ENCODE measurements around the gene CUL4B.
A peak's percentile ranks its signal among the peaks of the same experiment; 100 is the strongest.
"Not testable (repeated sequence)": the region's sequence is repeated elsewhere in the genome, so short reads cannot be mapped to it uniquely, and the experiment has no call there.

The CUL4B gene

DNA sequence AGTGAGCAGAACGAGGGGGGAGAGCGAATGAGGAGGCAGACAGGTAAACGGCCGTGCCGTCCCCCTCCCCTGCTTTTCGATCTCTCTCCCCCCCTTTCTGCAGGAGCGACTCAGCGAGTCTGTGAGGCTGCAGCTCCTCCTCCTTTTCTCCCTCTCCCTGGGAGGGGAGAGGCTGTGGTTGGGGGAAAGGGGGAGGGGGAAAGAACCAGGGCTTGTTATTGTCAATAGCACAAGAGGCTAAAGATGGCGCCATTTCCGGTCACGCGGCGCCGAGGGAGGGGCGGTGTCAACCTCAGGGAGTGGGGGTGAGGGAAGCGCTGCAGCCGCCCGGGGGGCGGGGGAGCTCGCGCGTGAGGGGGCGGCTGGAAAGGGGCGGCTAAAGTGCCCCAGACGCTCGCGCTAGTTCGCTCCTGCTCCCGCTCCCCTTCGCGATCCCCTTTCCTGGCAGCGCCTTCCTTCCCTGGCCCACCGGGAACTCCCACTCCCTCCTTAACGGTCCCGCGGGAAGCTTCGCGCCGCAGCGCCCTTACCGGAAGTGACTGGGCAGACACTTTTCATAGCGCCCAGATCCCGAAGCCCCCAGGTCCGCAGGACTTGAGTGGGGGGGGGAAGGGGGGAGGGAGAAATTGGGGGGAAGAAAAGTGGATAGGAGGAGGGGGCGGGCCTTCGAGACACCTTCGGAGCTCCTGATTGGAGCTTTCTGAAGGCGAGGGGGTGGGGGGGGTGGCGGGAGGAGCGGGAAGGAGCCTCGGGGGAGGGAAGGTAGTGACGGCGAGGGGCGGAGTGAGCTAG is at the start of gene CUL4B:
CUL4B (minus strand) TSS at position 121 of the 792 bp plus-strand sequence. CDS start 324 bp downstream, outside the sequence.
- peak; percentile 67 for DNase-seq

DNA sequence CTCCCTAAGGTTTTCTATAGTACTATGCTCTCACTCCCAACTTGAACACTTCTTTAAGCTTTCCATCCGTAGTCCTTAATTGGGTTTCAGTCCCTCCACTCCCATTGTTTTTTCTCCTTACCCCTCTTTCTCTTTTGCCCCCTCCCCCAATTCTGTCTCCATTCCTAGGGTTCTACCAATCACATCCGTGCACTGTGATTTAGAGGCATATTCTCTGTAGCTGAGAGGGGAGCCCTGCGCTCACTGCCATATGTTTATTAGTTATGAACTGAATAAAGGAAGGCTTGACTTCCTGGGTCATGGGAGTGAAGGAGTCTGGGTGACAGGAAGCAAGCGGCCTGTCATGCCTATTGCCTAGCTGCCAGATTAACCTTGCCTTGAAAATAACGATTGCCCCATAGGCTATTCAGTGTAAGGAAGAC is 43.6 kb upstream of the CUL4B start:
- DNase-seq, result no peak

DNA sequence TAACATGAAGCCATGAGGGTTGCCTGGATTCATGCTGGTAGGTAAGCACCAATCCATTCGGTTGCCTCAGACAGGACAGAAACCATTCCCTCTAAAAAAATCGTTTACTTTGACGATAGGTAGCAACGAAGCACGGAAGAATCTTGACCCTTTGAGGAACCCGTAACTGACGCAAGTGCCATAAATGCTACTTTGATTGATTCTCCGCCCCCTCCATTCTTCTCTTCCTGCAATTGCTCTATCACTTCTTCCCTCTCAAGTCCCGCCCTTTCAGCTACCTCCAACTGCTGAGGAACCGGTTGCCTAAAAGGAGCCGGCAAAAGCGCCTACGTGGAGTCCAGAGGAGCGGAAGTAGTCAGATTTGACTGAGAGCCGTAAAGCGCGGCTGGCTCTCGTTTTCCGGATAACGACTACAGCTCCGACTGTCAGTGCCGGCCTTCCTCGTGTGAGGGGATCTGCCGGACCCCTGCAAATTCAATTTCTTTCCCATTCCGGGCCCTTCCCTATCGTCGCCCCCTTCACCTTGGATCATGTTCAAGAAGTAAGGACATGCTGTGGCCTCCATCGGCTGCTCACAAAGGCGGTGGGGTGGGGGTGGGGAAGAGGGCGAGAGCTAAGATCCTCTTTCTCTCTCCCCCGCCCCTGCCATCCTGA is 43.1 kb upstream of the CUL4B start, which contains the start of gene MCTS1:
MCTS1 (plus strand) TSS at position 395 of the 654 bp plus-strand sequence; CDS start at position 531, 136 bp downstream.
- peak; percentile 87 for DNase-seq

DNA sequence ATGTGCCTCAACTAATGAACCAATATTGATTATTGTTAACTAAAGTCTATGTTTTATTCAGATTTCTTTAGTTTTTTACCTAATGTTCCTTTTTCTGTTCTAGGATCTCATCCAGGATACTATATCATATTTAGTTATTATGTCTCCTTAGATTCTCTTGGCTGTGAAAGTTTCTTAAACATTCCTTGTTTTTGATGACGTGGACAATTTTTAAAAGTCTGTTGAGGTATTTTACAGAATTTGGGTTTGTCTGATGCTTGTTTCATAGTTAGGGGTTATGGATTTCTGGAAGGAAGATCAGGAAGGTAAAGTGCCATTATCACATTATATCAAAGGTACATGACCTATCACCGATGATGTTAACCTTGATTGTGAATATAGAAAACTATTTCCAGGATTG is 24.9 kb upstream of the CUL4B start:
- no peak for DNase-seq

DNA sequence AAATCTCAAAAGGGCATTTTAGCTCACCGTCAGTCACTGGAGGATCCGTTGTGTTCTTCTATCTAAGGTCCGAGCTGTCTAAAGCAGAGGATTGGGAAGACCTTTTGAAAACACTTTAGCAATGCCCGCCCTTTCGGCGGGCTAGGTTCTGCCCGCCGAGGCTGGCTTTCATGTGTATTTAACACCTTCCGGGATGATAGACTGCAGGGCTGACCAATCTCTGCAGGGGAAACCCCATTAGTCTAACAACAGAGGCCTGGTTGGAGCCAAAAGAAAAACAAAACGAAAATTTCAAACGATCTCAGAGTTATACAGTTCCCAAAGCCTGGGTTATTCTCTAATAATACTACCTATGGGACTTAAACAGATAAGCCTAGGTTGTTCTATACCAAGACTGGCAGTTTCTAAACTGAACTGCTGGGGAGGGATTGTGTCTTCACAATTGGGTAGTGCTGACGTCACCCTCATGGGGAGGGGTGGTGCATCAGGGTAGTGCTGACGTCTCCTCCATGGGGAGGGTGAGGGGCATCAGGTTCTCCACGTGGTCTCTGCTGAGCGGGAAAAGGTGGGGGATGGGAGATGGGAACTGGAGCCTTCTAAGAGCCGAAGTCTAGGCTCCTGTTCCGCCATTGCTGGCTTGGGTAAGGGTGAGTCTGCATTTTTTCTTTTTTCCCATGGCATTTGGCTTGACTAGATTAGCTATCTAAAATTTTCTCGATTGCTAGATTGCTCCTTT is 14.8 kb upstream of the CUL4B start:
- DNase-seq, result no peak

DNA sequence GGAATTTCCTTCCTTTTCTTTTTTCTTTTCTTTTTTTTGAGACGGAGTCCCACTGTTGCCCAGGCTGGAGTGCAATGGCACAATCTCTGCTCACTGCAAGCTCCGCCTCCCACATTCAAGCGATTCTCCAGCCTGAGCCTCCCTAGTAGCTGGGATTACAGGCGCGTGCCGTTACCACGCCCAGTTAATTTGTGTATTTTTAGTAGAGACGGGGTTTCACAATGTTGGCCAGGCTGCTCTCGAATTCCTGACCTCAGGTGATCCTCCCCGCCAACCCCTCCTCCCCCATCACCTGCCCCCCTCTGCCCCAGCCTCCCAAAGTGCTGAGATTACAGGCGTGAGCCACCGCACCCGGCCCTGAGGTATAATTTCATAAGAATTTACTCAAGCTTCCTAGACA is 13.0 kb upstream of the CUL4B start:
- not testable (repeated sequence) for DNase-seq

DNA sequence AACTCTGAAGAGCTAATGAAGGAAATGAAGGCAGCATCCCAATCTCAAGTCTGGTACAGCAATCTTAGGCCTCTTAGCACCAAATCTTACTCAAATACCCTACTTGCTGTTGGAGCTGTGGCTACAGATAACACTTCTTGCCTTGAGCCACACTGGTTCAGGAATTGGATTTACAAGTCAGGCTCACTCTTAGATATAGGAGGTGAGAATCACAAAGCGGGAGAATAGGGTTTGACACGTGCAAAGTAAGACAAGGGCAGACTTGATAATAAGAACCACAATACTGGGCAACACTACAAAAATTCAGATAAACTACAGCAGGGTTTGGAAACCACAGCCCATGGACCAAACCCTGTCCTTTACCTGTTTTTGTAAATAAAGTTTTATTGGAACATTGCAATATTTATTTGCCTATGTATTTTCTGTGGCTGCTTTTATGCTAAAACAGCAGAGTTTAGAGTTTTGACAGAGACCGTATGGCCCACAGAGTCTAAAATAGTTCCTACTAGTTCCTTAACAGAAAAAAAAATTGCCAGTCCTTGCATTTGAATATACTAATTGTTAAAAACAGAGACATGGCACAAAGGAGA is 9.3 kb upstream of the CUL4B start:
- no peak for DNase-seq

DNA sequence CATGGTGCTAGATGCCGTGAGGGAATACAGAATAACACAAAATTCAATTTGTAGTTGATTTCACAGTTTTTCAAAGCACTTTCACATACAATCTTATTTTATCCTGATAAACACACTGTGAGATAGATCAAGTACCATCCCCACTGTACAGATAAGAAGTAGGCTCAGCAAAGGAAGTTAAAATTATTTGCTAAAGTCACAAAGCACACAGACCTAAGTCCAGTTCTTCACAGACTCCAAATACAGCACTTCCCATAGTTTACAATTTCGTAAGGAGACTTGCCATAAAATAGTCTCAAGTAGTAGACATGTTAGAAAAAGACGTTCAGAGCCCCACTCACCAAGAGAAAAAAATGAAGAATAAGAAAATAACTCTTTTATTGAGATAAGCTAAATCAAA is 7.8 kb upstream of the CUL4B start:
- no peak for DNase-seq

DNA sequence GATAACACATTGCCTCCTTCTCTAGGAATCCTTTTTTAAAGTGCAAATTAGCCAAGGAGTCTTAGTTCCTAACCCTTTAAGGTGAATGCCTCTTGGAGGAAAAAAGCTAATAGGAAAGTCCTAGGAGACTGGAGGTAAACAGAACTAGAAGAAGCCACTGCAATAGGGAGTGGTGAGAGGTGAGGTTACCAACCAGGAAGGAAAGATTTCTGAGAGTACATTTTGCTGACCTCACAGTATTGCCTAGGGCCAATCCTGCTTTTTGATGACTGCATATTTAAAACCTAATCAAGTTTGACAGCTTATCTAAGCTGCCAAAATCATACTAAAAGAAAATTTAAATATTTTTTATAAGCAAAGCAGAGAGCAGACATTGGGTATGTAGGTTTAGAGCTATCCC is 7.3 kb upstream of the CUL4B start:
- no peak for DNase-seq

DNA sequence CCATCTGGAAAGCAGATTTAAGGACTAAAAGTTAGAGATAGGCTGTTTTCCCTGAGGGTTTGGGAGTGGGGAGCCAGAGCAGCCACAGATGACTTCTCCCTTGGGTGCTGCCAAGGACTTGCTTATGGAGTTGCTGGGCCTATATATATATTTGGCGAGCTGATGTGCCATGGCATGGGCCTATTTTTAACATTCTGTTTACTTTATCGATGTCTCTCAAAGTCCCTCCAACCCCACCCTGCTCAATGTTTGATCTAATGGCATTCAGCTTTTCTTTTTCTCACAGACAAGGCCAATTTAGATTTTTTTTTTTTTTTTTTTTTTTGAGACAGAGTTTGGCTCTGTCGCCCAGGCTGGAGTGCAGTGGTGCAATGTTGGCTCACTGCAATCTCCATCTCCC is 6.1 kb upstream of the CUL4B start:
- no peak for DNase-seq

DNA sequence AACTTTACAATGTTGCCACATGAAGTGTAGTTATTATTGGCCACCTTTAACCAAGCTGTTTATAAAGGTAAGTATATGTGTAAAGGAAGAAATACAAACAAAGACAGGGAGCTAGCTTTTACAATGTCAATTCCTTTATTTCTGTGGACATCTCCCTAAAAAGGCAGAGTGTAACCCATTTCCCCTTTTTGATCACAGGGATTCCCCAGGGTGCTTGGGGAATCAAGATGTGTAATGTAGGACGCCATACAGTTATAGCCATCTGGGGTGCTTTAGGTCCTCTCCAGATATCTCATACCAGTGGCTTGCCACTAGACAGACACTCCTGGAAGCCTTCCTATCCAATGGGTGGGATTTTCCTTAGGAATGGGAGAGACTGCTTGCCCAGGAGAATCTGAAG is 4.2 kb upstream of the CUL4B start:
- DNase-seq, result no peak

DNA sequence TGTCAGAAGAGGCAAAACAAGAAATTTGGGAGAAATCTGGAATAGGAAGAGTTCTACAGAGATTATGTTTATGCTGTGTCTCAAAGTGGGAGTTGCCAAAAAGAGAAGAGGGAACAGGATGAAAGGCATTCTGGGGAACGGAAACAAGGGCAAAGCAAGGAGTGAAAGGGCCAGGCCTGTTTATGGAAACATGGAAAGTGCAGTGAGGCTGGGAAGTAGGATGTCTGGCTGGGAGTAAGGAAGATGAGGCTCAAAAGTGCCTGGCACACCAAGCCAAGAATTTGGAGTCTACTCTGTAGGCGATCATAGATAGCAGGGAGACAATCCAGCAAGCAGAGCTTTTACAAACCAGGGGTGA is 1.8 kb upstream of the CUL4B start:
- DNase-seq, result no peak

DNA sequence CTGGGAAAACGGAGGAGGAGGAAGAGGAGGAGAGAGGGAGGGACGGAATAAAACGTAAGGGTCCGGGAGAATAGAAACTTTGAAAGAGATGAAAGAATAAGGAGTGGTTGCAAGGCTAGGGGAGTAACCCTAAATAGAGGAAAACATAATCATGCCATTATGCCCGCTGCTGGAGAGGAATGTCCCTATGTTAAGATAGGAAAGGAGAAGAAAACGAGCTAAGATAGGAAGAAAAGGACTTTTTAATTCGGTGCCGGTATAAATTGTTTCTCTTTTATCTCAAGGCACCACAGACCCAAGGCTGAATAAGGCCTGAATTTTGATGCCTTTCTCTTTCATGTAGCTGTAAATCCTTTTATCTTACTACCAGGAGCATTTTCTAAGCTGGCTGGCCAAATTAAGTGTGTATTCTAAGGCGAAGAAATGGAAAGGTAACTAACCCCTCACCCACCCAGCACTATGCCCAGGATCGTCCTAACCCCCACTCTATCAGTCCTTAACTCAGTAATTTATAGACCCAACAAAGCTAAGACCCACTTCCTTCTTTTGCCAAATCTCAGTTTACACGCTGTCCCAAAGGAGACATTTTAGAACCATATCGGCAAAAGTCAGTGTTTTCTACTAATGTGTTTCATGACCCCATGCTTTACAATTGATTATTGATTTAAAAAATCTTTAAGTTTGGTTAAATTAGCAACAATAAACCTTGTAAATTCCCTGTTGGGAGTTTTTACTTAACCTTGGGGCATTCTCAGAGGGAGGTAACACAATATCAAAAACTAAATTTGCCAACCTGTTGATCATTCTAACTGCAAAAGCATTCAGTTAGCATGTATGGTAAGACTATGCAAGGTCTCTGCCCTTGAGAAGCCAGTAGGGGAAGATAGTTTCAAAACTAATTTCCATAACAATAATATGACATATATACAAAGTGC is 1.1 kb upstream of the CUL4B start:
- DNase-seq, result no peak

DNA sequence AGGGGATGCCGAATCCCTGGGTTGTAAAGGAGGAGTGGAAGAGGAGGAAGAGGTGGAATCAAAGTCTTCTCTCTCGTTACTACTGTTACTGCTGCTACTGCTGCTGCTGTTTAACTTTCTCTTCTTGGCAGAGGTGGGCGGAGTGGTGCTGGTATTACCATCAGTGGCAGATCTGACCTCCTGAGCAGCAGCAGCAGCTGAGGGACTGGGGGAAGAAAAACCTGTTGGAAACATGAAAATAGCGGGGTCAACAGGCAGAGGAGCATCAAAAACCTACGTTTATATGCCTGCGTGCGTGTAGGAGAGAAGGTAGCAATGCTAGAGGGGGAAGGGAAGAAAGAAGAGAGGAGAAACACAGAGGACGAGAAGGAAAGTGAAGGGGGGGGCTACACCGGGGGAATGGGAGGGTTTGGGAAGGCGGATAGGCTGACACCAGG is 339 bp downstream of the CUL4B start:
- DNase-seq, result no peak

DNA sequence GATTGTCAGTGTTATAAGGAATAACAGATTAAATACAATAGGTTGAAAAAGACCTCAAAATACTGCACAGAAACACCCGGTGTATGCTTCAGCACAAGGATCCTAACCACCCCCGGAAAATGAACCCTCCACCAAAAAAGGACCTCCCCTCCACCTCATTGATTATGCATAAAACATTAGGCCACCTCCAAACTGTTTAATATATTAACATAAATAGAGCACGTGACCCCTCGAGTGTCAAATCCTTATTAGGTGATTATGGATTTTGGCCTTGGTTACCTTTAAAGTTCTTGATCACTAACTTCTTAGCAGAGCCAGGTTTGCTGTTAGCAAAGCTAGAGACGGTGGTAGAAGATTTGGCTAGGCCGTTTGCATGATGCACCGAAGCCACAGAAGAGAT is 958 bp downstream of the CUL4B start:
- DNase-seq, result no peak

DNA sequence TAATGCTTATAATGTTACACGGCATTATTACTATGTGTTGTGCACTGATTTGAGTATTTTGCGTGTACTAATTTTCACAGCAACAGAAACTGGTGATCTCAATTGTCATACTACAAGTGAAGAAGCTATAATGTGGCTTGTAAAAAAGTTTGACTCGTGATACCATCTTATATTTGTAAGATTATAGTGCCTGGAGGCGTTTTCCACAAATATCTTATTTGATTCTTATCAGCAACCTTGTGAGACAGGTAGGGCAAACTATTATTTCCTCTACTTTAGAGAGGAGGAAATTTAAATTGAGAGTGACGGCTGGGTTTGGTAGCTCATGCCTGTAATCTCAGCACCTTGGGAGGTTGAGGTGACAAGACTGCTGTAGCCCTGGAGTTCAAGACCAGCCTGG is 4.5 kb downstream of the CUL4B start:
- no peak for DNase-seq

DNA sequence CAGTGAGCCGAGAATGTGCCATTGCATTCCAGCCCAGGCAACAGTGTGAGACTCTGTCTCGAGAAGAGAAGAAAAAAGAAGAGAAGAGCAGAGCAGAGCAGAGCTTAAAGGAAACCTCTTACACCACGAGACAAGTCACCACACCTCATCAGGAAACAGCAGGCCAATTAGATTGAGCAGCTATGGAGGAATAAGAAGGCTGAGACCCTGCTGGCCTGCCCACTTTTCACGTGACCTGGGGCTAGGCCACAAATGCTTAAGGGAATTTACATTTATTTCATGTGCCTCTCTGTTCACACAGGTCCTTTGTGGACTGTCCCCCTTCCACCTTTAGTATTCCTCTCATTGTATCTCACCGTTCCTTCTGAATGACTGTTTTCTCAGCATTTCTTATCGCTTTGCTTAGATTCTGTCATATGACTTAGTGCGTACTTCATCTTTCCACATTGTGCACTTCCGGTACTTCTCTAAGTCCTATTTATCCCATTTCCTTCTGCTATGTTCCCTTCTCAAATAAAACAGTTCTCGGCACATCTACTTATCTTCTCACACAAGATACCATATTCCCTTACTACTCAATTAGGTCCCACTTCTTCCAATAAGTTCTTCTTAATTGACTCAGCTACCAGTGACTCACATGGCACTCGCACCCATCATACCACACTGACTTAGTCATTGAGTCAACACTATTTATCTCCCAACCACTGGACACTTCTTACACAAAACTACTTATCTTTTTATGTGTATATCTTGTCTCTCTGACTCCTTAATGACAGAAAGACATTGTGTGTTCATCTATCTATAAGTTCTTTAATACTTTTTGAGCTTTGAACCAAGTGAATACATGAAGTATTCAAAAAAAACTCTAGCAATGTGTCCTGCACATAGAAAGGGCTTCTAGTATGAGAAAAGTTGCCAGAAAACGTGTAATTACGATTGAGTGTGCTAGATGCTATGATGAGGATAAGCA is 11.0 kb downstream of the CUL4B start:
- no peak for DNase-seq

DNA sequence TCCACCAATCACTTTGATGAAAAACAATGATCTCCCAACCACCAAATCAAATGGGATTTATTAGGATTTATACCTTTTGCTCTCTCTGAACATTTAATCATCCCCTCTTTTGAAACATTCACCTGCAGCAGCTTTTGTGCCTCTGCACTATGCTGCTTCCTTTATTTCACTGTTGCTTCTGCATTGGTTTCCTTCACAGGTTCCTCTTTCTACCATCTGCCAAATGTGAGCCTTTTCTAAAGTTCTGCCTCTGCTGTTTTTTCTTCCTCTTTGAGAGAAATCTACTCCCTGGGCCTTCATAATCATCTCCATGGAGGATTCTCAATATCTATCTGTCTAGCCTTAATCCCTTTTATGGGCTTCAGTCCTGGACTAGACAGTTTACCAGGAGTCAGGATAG is 24.7 kb downstream of the CUL4B start:
- no peak for DNase-seq

DNA sequence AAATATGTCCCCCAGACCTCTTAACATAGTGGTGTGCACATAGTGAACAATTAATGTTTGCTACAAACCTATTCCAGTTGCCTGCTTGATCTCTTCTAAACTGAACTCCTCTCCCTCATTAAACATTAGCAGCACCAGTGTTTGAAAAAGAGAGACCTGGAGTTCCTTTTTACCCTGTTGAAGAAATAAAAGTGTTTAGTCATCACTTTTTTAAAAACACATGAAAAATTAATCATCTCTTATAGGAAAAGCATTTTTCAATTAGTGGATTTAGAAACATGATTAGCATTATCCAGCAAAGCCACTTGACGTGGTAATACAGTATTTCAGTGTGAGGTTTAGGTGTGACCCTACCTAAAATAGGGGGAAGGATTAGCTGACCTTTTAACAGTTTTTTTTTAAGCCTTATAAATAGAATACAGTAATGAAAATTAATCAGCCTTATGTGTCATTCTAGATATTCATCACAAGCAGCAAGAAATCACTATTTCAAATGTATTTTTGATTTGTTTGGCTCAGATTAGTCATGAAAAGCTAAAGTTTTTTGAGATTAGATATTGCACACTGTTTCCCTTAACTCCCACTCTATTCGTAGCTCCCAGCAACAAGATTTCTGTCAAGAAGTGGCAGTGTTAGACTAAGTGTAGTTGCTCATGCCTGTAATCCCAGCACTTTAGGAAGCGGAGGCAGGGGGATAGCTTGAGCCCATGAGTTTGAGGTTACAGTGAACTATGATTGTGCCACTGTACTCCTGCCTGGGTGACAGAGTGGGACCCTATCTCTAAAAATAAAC is 26.2 kb downstream of the CUL4B start:
- no peak for DNase-seq

DNA sequence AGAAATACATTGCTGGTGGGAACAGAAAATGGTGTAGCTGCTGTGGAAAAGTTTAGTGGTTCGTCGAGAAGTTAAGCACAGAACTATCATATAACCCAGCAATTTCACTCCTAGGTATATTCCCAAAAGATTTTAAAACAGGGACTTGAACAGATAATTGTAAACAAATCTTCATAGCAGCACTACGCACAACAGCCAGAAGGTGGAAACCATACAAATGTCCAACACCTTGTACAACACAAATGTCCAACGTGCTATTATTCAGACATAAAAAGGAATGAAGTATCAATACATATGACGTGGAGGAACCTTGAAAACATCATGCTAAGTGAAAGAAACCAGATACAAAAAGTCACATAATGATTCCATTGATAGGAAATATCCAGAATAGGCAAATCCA is 37.9 kb downstream of the CUL4B start:
- DNase-seq, result no peak

Measured in NCI-H1417 treated with DMSO at 0.1 percent for 48 hours (cell line).